ENCODE measurements around the gene FAM234A.

FAM234A gene

GRCh38 chr16:286491-287297, 52.1 kb downstream of the FAM234A start:
- no peak overlapping the region for H3K4me3 ChIP-seq (ENCODE audit: low read depth, low read length)
- TF ChIP-seq, protein P1, sequence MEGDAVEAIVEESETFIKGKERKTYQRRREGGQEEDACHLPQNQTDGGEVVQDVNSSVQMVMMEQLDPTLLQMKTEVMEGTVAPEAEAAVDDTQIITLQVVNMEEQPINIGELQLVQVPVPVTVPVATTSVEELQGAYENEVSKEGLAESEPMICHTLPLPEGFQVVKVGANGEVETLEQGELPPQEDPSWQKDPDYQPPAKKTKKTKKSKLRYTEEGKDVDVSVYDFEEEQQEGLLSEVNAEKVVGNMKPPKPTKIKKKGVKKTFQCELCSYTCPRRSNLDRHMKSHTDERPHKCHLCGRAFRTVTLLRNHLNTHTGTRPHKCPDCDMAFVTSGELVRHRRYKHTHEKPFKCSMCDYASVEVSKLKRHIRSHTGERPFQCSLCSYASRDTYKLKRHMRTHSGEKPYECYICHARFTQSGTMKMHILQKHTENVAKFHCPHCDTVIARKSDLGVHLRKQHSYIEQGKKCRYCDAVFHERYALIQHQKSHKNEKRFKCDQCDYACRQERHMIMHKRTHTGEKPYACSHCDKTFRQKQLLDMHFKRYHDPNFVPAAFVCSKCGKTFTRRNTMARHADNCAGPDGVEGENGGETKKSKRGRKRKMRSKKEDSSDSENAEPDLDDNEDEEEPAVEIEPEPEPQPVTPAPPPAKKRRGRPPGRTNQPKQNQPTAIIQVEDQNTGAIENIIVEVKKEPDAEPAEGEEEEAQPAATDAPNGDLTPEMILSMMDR (IDR thresholded peaks at IDR 0.05; ENCODE audit: low read depth, low read length, missing control alignments) = no peak

DNA sequence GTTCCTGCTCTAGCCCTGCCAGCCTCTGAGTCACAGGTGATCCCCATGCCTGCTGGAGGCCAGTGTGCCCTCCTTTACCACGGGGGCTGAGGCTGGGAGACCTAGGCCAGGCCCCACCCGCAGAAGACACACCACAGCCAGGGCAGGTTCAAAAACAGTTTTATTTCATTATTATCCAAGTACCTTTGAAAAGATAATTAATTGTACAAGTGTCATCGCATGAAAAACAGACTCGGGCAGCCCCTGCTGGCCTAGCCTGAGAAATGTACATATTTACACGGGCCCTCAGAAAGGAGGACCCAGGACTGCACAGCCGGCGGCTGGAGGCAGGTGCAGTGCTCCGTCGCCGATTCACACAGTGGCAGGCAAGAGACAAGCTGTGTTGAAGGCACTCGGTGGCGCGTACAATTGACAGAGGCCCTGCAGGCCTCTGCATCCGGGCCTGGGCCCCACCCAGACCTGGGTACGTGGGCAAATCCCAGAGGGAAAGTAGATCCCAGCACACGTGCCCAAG, 52.7 kb downstream of the FAM234A start:
- TF ChIP-seq, protein P1 (IDR thresholded peaks at IDR 0.05; ENCODE audit: low read depth, low read length, missing control alignments) = peak; percentile 38

More at GRCh38 chr16:286491-287297, 52.1 kb downstream of the FAM234A start:
- no peak for DNase-seq (ENCODE audit: low read depth)

DNA sequence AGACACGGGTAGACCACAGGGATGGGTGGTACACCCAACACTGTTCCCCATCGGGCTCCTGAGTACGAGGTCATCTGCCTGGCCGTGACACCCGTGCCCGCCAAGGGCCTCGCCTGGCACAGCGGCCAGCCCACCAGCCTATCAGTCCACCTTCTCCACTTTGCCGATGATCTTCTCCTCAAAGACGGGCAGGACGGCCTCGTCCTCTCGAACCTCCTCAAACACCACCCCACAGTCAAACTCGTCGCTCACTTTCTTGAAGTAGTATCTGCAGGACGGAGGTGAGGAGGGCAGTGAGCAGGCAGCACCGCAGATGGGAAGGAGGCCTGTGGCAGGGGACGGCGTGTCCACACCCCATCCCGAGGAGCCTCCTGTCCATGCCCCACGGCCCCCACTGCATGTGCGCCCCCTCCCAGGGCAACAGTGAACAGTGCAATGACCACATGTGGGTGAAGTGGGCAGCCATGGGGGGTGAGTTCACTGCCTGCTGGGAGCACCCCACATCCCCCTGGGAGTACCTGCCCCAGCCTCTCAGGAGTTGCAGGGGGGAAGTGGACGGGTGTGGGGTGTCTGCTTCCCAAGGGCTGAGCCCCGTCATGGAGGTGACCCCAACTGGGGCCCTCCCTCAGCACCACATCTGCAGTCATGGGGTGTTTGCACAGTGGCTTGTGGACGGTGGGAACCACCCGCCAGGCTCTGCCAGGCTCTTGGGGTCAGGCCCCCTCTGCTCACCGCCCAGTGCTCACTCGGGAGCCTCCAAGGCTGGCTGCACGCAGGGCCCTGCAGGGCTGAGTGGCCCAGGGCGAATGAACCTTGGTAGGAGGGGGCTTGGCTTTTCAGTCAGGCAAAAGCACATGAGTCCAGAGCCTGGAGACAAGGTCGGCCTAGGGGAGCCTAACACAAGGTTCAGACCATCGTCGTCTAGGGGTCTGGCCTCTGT, 53.6 kb downstream of the FAM234A start:
- no peak for DNase-seq (ENCODE audit: low read depth)
- H3K4me3 ChIP-seq (ENCODE audit: low read depth, low read length) = no peak overlapping the region
- TF ChIP-seq, protein P1 (IDR thresholded peaks at IDR 0.05; ENCODE audit: low read depth, low read length, missing control alignments) = no peak

More for the DNA sequence above, 52.7 kb downstream of the FAM234A start:
- no peak overlapping the region for H3K4me3 ChIP-seq (ENCODE audit: low read depth, low read length)
- no peak for DNase-seq (ENCODE audit: low read depth)

DNA sequence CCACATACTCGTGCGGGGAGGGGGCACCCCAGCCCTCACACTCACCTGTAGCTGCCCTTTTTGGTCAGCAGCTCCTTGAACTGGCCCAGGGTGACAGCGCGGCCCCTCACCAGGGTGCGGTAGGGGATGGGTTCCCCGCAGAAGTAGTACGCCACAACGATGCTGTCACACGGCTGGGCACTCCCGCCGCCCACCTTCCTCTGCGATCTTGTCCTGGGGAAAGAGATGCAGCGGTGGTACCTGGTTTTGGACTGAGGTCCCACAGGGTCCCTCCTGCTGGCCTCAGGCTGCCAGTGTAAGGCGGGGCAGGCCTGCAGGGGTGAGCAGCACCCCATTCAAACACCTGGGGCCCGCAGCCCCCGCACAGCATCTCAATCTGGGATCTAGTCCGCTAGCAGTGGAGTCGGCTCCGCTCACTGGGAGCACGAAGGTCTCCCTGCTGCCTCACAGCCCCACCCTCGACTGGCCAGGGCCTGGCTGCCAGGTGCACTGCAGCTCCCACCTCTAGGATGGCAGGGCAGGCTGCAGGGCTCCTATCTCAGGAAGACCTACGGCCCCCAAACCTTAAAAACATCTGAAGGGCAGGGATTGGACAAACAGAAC, 54.9 kb downstream of the FAM234A start:
- TF ChIP-seq, protein P1 (IDR thresholded peaks at IDR 0.05; ENCODE audit: low read depth, low read length, missing control alignments) = no peak
- DNase-seq (ENCODE audit: low read depth) = no peak
- H3K4me3 ChIP-seq (ENCODE audit: low read depth, low read length) = no peak overlapping the region

DNA sequence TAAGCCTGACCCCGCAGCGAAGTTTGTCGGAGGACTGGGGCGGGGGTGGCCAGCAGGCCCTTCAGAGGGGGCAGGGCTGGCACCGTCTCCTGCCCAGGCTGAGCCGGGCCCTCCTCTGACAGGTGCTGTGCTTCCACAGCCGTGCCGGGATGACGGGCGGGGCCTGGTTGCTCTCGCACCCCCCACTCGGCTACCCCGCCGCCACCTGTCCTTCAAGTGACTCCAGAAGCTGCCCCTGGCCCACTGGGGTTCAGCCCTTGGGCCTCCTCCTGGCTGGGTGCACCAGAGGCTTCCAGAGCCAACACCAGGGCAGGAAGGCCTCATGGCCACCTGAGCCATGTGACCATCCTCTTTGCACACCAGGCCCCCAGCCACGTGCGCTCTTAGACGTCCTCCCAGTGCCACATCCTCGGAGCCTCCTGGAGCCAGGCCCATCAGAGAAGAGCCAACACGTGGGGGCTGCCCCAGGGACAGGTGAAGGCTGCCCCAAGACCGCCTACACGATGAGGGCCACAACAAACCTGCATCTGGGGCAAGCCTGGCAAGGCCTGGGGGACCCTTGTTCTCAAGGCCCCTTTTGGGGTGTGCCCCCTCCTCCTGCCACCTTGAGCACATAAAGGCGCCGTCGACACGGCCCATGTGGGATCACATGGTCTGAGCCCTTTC, 55.5 kb downstream of the FAM234A start:
- TF ChIP-seq, protein P1 (IDR thresholded peaks at IDR 0.05; ENCODE audit: low read depth, low read length, missing control alignments) = no peak
- no peak for DNase-seq (ENCODE audit: low read depth)
- no peak overlapping the region for H3K4me3 ChIP-seq (ENCODE audit: low read depth, low read length)
